ENCODE measurements around the gene ISL2.

ISL2 gene

GRCh38 chr15:76359152-76359551 is 22.6 kb downstream of the ISL2 start:
- Histone ChIP-seq H2AFZ (ENCODE audit: low read depth, low read length) (no peak overlapping the region), H3K36me3 (replicated peaks; ENCODE audit: low read depth, low read length) (no peaks in the 10 kb centered on the region), H3K4me2 (ENCODE audit: low read length) (no peak overlapping the region), H3K4me3 (ENCODE audit: low read length) (no peak overlapping the region), H3K9ac (ENCODE audit: low read length) (no peak overlapping the region), H3K27me3 (ENCODE audit: low read depth, low read length) (no peaks in the 10 kb centered on the region), H3K9me3 (ENCODE audit: insufficient read depth, low read length) (no peaks in the 10 kb centered on the region), H4K20me1 (ENCODE audit: insufficient read depth, low read length) (no peaks in the 10 kb centered on the region), H3K4me1 (ENCODE audit: low read length) (no peaks in the 10 kb centered on the region), H3K27ac (ENCODE audit: low read length) (no peak overlapping the region), H3K79me2 (ENCODE audit: low read length) (no peaks in the 10 kb centered on the region)
- no peak for TF ChIP-seq EZH2phosphoT487 (IDR thresholded peaks at IDR 0.05; ENCODE audit: low read depth)
- TF ChIP-seq CTCF (IDR thresholded peaks at IDR 0.05; ENCODE audit: low read depth, low read length), result no peak

GRCh38 chr15:76360416-76360815 is 23.8 kb downstream of the ISL2 start:
- Histone ChIP-seq H3K79me2 (ENCODE audit: low read length) (no peaks in the 10 kb centered on the region), H3K36me3 (replicated peaks; ENCODE audit: low read depth, low read length) (no peaks in the 10 kb centered on the region)
- TF ChIP-seq CTCF (IDR thresholded peaks at IDR 0.05; ENCODE audit: low read depth, low read length) (no peak), EZH2phosphoT487 (IDR thresholded peaks at IDR 0.05; ENCODE audit: low read depth) (no peak)

GRCh38 chr15:76363251-76363650 is 26.7 kb downstream of the ISL2 start:
- no peaks in the 10 kb centered on the region for H3K79me2 ChIP-seq (ENCODE audit: low read length)
- H3K36me3 ChIP-seq (replicated peaks; ENCODE audit: low read depth, low read length), result no peaks in the 10 kb centered on the region
- no peak overlapping the region for H3K4me2 ChIP-seq (ENCODE audit: low read length)
- no peak overlapping the region for H3K4me3 ChIP-seq (ENCODE audit: low read length)
- no peaks in the 10 kb centered on the region for H4K20me1 ChIP-seq (ENCODE audit: insufficient read depth, low read length)
- H3K27ac ChIP-seq (ENCODE audit: low read length), result no peak overlapping the region
- H3K9me3 ChIP-seq (ENCODE audit: insufficient read depth, low read length), result no peaks in the 10 kb centered on the region
- no peaks in the 10 kb centered on the region for H3K27me3 ChIP-seq (ENCODE audit: low read depth, low read length)
- no peak for TF ChIP-seq EZH2phosphoT487 (IDR thresholded peaks at IDR 0.05; ENCODE audit: low read depth)
- no peak for TF ChIP-seq CTCF (IDR thresholded peaks at IDR 0.05; ENCODE audit: low read depth, low read length)
- no peak overlapping the region for H3K9ac ChIP-seq (ENCODE audit: low read length)
- H3K4me1 ChIP-seq (ENCODE audit: low read length), result peaks cover 4% of the 10 kb centered on the region
- H2AFZ ChIP-seq (ENCODE audit: low read depth, low read length), result no peak overlapping the region

More at GRCh38 chr15:76360416-76360815, 23.8 kb downstream of the ISL2 start:
- Histone ChIP-seq H3K9me3 (ENCODE audit: insufficient read depth, low read length) (no peaks in the 10 kb centered on the region), H4K20me1 (ENCODE audit: insufficient read depth, low read length) (no peaks in the 10 kb centered on the region), H3K27me3 (ENCODE audit: low read depth, low read length) (no peaks in the 10 kb centered on the region), H3K9ac (ENCODE audit: low read length) (no peak overlapping the region), H3K4me2 (ENCODE audit: low read length) (no peak overlapping the region), H3K27ac (ENCODE audit: low read length) (no peak overlapping the region), H3K4me1 (ENCODE audit: low read length) (no peaks in the 10 kb centered on the region), H2AFZ (ENCODE audit: low read depth, low read length) (no peak overlapping the region), H3K4me3 (ENCODE audit: low read length) (no peak overlapping the region)

GRCh38 chr15:76366714-76367113 is 30.1 kb downstream of the ISL2 start:
- Histone ChIP-seq H2AFZ (ENCODE audit: low read depth, low read length) (no peak overlapping the region), H3K9me3 (ENCODE audit: insufficient read depth, low read length) (no peaks in the 10 kb centered on the region), H3K4me1 (ENCODE audit: low read length) (peaks cover 8% of the 10 kb centered on the region), H3K9ac (ENCODE audit: low read length) (no peak overlapping the region), H3K79me2 (ENCODE audit: low read length) (no peaks in the 10 kb centered on the region), H3K27me3 (ENCODE audit: low read depth, low read length) (no peaks in the 10 kb centered on the region), H3K4me3 (ENCODE audit: low read length) (no peak overlapping the region), H3K4me2 (ENCODE audit: low read length) (no peak overlapping the region), H3K27ac (ENCODE audit: low read length) (no peak overlapping the region), H4K20me1 (ENCODE audit: insufficient read depth, low read length) (no peaks in the 10 kb centered on the region), H3K36me3 (replicated peaks; ENCODE audit: low read depth, low read length) (no peaks in the 10 kb centered on the region)
- TF ChIP-seq CTCF (IDR thresholded peaks at IDR 0.05; ENCODE audit: low read depth, low read length), result no peak
- TF ChIP-seq EZH2phosphoT487 (IDR thresholded peaks at IDR 0.05; ENCODE audit: low read depth), result no peak

All from OCI-LY3 (cell line).